Activated CD8-positive, alpha-beta memory T cell treated with anti-CD3 and anti-CD28 coated beads, Interleukin-2, amount 50 U/mL, for 48 hours (primary cell): Measurements from ENCODE around the gene MLPH.
"Not testable (repeated sequence)": the region's sequence is repeated elsewhere in the genome, so short reads cannot be mapped to it uniquely, and the experiment has no call there.

ENCODE experiments used
- DNase-seq: peaks from one replicate; pipeline ENCODE4 v3.0.0-alpha.2; 2020

MLPH gene

GRCh38 chr2:237591141-237591881 is 104.3 kb downstream of the MLPH start:
- DNase-seq = no peak

GRCh38 chr2:237592425-237592980 is 105.5 kb downstream of the MLPH start:
- DNase-seq = no peak

- no peak for DNase-seq
These were observed 106.0 kb downstream of the MLPH start for GRCh38 chr2:237593036-237593435.

- no peak for DNase-seq
These were observed 106.7 kb downstream of the MLPH start for GRCh38 chr2:237593596-237594320.

GRCh38 chr2:237594514-237594871 is 107.4 kb downstream of the MLPH start:
- DNase-seq = no peak

- not testable (repeated sequence) for DNase-seq
These were observed 108.9 kb downstream of the MLPH start for GRCh38 chr2:237595829-237596519.

GRCh38 chr2:237596520-237597195 is 109.6 kb downstream of the MLPH start:
- no peak for DNase-seq

- DNase-seq = no peak
These were observed 110.4 kb downstream of the MLPH start for GRCh38 chr2:237597196-237598145.

GRCh38 chr2:237598468-237599208 is 111.6 kb downstream of the MLPH start:
- no peak for DNase-seq

GRCh38 chr2:237599465-237600110 is 112.5 kb downstream of the MLPH start:
- DNase-seq = no peak

GRCh38 chr2:237600205-237600846 is 113.3 kb downstream of the MLPH start:
- no peak for DNase-seq

GRCh38 chr2:237601453-237602116 is 114.5 kb downstream of the MLPH start:
- no peak for DNase-seq

GRCh38 chr2:237602409-237602808 is 115.4 kb downstream of the MLPH start:
- no peak for DNase-seq

- DNase-seq = no peak
These were observed 116.1 kb downstream of the MLPH start for GRCh38 chr2:237603049-237603717.

GRCh38 chr2:237603718-237604362 is 116.8 kb downstream of the MLPH start:
- no peak for DNase-seq

- DNase-seq = no peak
These were observed 117.3 kb downstream of the MLPH start for GRCh38 chr2:237604391-237604790.
